ENCODE measurements around the gene PTPRN.

- TF ChIP-seq CTCF (IDR thresholded peaks at IDR 0.05) (no peak), POLR2A (IDR thresholded peaks at IDR 0.05) (no peak), POLR2AphosphoS5 (IDR thresholded peaks at IDR 0.05) (no peak)
Observed at GRCh38 chr2:219273937-219274336, 35.3 kb downstream of the PTPRN start.

Measured in prostate gland (tissue), 2 donors.